IMR-90 (cell line): ENCODE measurements around the gene SH3RF3. TPM values are rescaled to one million over a fixed set of nuclear protein-coding genes. Genes with fewer than 3 reads are reported as not detected.

ENCODE experiments used
- ATAC-seq: fragments of 200-7000 bp; cut with Tn5 transposase; 2 replicates; pipeline ENCODE4 v1.9.1; 2020; ENCODE audit warnings: low read depth, mild to moderate bottlenecking, moderate library complexity
- BruUV-seq: library from RNA; stranded (reverse); fragments of 400-500 nt; replicated peaks from 2 replicates; lab custom pipeline; 2021; lab: Mats Ljungman, UMichigan
- CTCF ChIA-PET: fragments of 300-600 bp; formaldehyde crosslinking; extraction: SDS; loops from one replicate; lab custom pipeline; 2021; ENCODE audit warnings: antibody characterized with exemption; lab: Yijun Ruan, JAX
- POLR2A ChIA-PET: fragments of 300-600 bp; sonication (Branson Sonifier 250); formaldehyde crosslinking; loops from one replicate; lab custom pipeline; 2022; ENCODE audit warnings: antibody characterized with exemption; ENCODE audit not compliant: unreplicated experiment; lab: Charles Lee
- DNase-seq: peaks from one replicate; pipeline ENCODE4 v3.0.0; 2013
- H2AFZ ChIP-seq: replicated peaks from 2 replicates; pipeline ENCODE3; 2013; ENCODE audit warnings: low read length, mild to moderate bottlenecking; ENCODE audit not compliant: poor library complexity
- H2AK5ac ChIP-seq: 2 replicates; pipeline ENCODE4 v1.6.1; 2013; ENCODE audit warnings: low read depth, low read length, inconsistent platforms
- H2AK9ac ChIP-seq: replicated peaks from 2 replicates; pipeline ENCODE3; 2013; ENCODE audit warnings: mild to moderate bottlenecking, low read depth, low read length, moderate library complexity; ENCODE audit not compliant: poor library complexity
- H2BK120ac ChIP-seq: 2 replicates; pipeline ENCODE4 v1.6.1; 2013; ENCODE audit warnings: low read depth, low read length, inconsistent platforms
- H2BK15ac ChIP-seq: 3 replicates; pipeline ENCODE4 v1.6.1; 2013; ENCODE audit warnings: low read depth, low read length, inconsistent platforms
- H2BK20ac ChIP-seq: 2 replicates; pipeline ENCODE4 v1.6.1; 2013; ENCODE audit warnings: low read depth, mild to moderate bottlenecking, inconsistent platforms, low read length, moderate library complexity
- H2BK5ac ChIP-seq: 2 replicates; pipeline ENCODE4 v1.6.1; 2013; ENCODE audit warnings: mild to moderate bottlenecking, low read depth, low read length, inconsistent platforms; ENCODE audit not compliant: poor library complexity, severe bottlenecking
- H3K14ac ChIP-seq: replicated peaks from 2 replicates; pipeline ENCODE4 v1.6.1; 2013; ENCODE audit warnings: low read depth, low read length, inconsistent platforms
- H3K18ac ChIP-seq: 2 replicates; pipeline ENCODE4 v1.6.1; 2013; ENCODE audit warnings: low read depth, low read length, control low read depth
- H3K23ac ChIP-seq: 2 replicates; pipeline ENCODE4 v1.6.1; 2013; ENCODE audit warnings: low read depth, low read length, inconsistent platforms
- H3K27ac ChIP-seq: 2 replicates; pipeline ENCODE4 v1.5.1; 2013; ENCODE audit warnings: mild to moderate bottlenecking, control low read depth, low read length; ENCODE audit not compliant: insufficient read depth
- H3K27me3 ChIP-seq: 2 replicates; pipeline ENCODE4 v1.6.1; 2013; ENCODE audit warnings: low read length; ENCODE audit not compliant: control insufficient read depth, insufficient read depth
- H3K36me3 ChIP-seq: 2 replicates; pipeline ENCODE4 v1.6.1; 2013; ENCODE audit warnings: low read length, mixed read lengths; ENCODE audit not compliant: control insufficient read depth, insufficient read depth
- H3K4ac ChIP-seq: 2 replicates; pipeline ENCODE4 v1.6.1; 2013; ENCODE audit warnings: low read depth, low read length, inconsistent platforms
- H3K4me1 ChIP-seq: 2 replicates; pipeline ENCODE4 v1.6.1; 2013; ENCODE audit warnings: low read length, mixed read lengths; ENCODE audit not compliant: control insufficient read depth, insufficient read depth
- H3K4me2 ChIP-seq: 2 replicates; pipeline ENCODE4 v1.6.1; 2013; ENCODE audit warnings: low read depth, mild to moderate bottlenecking, control low read depth, low read length, moderate library complexity
- H3K4me3 ChIP-seq: 2 replicates; pipeline ENCODE4 v1.5.1; 2013; ENCODE audit warnings: low read depth, mild to moderate bottlenecking, control low read depth, low read length, moderate library complexity; ENCODE audit not compliant: insufficient read depth
- H3K56ac ChIP-seq: 2 replicates; pipeline ENCODE4 v1.6.1; 2013; ENCODE audit warnings: low read length, inconsistent platforms; ENCODE audit not compliant: insufficient read depth; ENCODE audit errors: extremely low read depth
- H3K79me1 ChIP-seq, 2 experiments: 2 replicates each; pipeline ENCODE4 v1.6.1; 2013; ENCODE audit warnings: low read length in 2 of 2, inconsistent platforms in 1 of 2, low read depth in 1 of 2
- H3K9ac ChIP-seq: 2 replicates; pipeline ENCODE4 v1.6.1; 2013; ENCODE audit warnings: low read depth, low read length, control low read depth
- H3K9me1 ChIP-seq: 2 replicates; pipeline ENCODE4 v1.6.1; 2013; ENCODE audit warnings: low read length, inconsistent platforms; ENCODE audit not compliant: insufficient read depth
- H3K9me3 ChIP-seq: 2 replicates; pipeline ENCODE4 v1.6.1; 2013; ENCODE audit warnings: low read length; ENCODE audit not compliant: control insufficient read depth, insufficient read depth
- H4K20me1 ChIP-seq: 2 replicates; pipeline ENCODE4 v1.6.1; 2013; ENCODE audit warnings: low read length, inconsistent platforms; ENCODE audit not compliant: insufficient read depth
- H4K5ac ChIP-seq: 2 replicates; pipeline ENCODE4 v1.6.1; 2013; ENCODE audit warnings: mild to moderate bottlenecking, low read depth, low read length, control low read depth
- H4K8ac ChIP-seq, 2 experiments: 2 replicates each; pipeline ENCODE4 v1.6.1; 2013; ENCODE audit warnings: low read depth in 2 of 2, low read length in 2 of 2, control low read depth in 1 of 2, inconsistent platforms in 1 of 2
- H4K91ac ChIP-seq: 2 replicates; pipeline ENCODE4 v1.6.1; 2013; ENCODE audit warnings: low read depth, low read length, inconsistent platforms; ENCODE audit not compliant: insufficient read depth
- BHLHE40 ChIP-seq: fragments of 150-350 bp; IDR thresholded peaks from 2 replicates; pipeline ENCODE4 v1.6.1; 2016; ENCODE audit warnings: mild to moderate bottlenecking, low read depth, low read length
- CEBPB ChIP-seq: IDR thresholded peaks from 2 replicates; pipeline ENCODE4 v1.6.1; 2012; ENCODE audit warnings: low read depth, low read length, improper control_type of control experiment
- CHD1 ChIP-seq: IDR thresholded peaks from 2 replicates; pipeline ENCODE4 v1.6.1; 2012; ENCODE audit warnings: low read depth, low read length, improper control_type of control experiment
- FOS ChIP-seq: fragments of 150-350 bp; IDR thresholded peaks from 2 replicates; pipeline ENCODE4 v1.6.1; 2016; ENCODE audit warnings: low read depth, low read length
- MAZ ChIP-seq: IDR thresholded peaks from 2 replicates; pipeline ENCODE4 v1.6.1; 2012; ENCODE audit warnings: low read depth, mild to moderate bottlenecking, low read length, improper control_type of control experiment, moderate library complexity, borderline replicate concordance
- MXI1 ChIP-seq: IDR thresholded peaks from 2 replicates; pipeline ENCODE4 v1.6.1; 2012; ENCODE audit warnings: low read depth, mild to moderate bottlenecking, low read length, moderate library complexity, borderline replicate concordance
- NFE2L2 ChIP-seq: fragments of 150-350 bp; IDR thresholded peaks from 2 replicates; pipeline ENCODE4 v1.6.1; 2016; ENCODE audit warnings: low read depth, mild to moderate bottlenecking, low read length
- RAD21 ChIP-seq: IDR thresholded peaks from 2 replicates; pipeline ENCODE4 v1.6.1; 2012; ENCODE audit warnings: low read length, improper control_type of control experiment
- RCOR1 ChIP-seq: IDR thresholded peaks from 2 replicates; pipeline ENCODE4 v1.6.1; 2012; ENCODE audit warnings: mild to moderate bottlenecking, low read length, improper control_type of control experiment; ENCODE audit not compliant: insufficient replicate concordance
- RFX5 ChIP-seq: IDR thresholded peaks from 2 replicates; pipeline ENCODE4 v1.8.0; 2012; ENCODE audit warnings: low read depth, mild to moderate bottlenecking, low read length, moderate library complexity
- SMC3 ChIP-seq: fragments of 150-350 bp; IDR thresholded peaks from 2 replicates; pipeline ENCODE4 v1.6.1; 2016; ENCODE audit warnings: low read depth, mild to moderate bottlenecking, antibody characterized with exemption, low read length, moderate library complexity
- WGBS, 2 experiments: methylation state at CpG; one replicate each; pipeline versions ENCODE4 v1.1.5 to v1.1.7; 2013; ENCODE audit warnings: missing lambda C conversion rate in 2 of 2; ENCODE audit not compliant: insufficient read length in 1 of 2; ENCODE audit errors: extremely low coverage in 2 of 2; 5-methylcytosine and 5-hydroxymethylcytosine counted together
- dilution Hi-C: fragments of 300-500 bp; cut with HindIII; formaldehyde crosslinking; loops from one replicate; pipeline ENCODE4 v1.14.3; 2018; ENCODE audit warnings: low sequenced_read_pairs; ENCODE audit not compliant: unreplicated experiment
- in situ Hi-C: fragments of 300-500 bp; cut with MboI; formaldehyde crosslinking; loops from 3 replicates; pipeline ENCODE4 v1.14.3; 2019; ENCODE audit warnings: low sequenced_read_pairs, inconsistent platforms, mixed read lengths
- intact Hi-C: fragments of 100-400 bp; cut with micrococcal nuclease; formaldehyde crosslinking; loops from 2 replicates; pipeline ENCODE4 v1.10.0; 2022
- polyA plus RNA-seq, 3 experiments: library from polyadenylated mRNA; depleted of rRNA; stranded (reverse); fragments of >200 nt; gene quantifications; 2 replicates each; pipeline ENCODE4 v1.2.3, GENCODE V29; 2012; ENCODE audit warnings: low replicate concordance in 1 of 3
- total RNA-seq: library from RNA; depleted of rRNA; stranded (reverse); fragments of >200 nt; gene quantifications from 2 replicates; pipeline ENCODE4 v1.2.3, GENCODE V29; 2012
- TF ChIP-seq, protein P1 (sequence below): fragments of 150-350 bp; IDR thresholded peaks from 2 replicates; pipeline ENCODE4 v1.6.1; 2016; ENCODE audit warnings: low read depth, mild to moderate bottlenecking, low read length, moderate library complexity, borderline replicate concordance
- TF ChIP-seq, protein P2 (sequence below): fragments of 150-350 bp; IDR thresholded peaks from 2 replicates; pipeline ENCODE4 v1.6.1; 2017; ENCODE audit warnings: mild to moderate bottlenecking, antibody characterized with exemption, low read length, low read depth
- TF ChIP-seq, protein P3 (sequence below): conservative IDR thresholded peaks from 2 replicates; pipeline ENCODE4 v1.5.1; 2012; ENCODE audit warnings: mild to moderate bottlenecking, low read depth, low read length, improper control_type of control experiment

SH3RF3 gene
- total and polyA plus RNA-seq, 2 of the 4 experiments (the other 2 are of a cell fraction), result 3.4 to 5.3 TPM

DNA sequence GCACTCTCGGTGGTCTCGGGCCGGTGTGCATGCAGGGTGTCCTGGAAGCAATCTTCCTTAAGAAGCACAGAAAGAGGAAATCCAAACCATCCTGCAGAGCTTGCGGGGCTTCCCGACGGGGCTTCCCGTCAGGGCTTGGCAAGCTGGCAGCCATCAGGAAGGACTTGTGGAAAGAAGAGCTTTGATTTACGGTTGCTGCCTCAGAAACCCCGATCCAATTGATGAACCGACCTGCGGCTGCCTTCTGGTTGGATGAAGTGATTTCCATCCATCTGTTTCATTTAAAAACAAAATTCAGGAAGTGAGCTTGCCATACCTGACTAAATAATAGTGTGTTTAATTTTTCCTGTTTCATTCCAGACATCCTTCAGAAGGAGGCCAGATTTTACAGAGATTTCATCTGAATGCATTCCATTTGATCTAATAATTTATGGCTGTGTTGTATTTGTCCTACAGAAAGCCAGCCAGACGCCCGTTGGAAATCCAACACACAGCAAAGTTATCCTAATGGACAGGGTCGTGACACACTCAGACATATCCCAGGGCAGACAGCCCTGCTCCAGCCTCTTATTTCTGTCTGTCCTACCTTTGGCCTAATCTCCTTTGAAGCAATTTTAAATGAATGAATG lies 343.4 kb downstream of the SH3RF3 start:
- Histone ChIP-seq H3K9me3 (no peaks in the 10 kb centered on the region), H2BK5ac (no peak overlapping the region), H2BK15ac (no peak overlapping the region), H3K23ac (no peak overlapping the region; the same call in 1 of the 2 replicates), H4K5ac (no peak overlapping the region), H3K4me1 (peaks cover 13% of the 10 kb centered on the region), H2BK20ac (no peak overlapping the region), H3K9ac (no peak overlapping the region), H2AK5ac (no peak overlapping the region), H3K4me3 (no peak overlapping the region), H3K14ac (no peak overlapping the region), H3K18ac (no peak overlapping the region), H2BK120ac (no peak overlapping the region), H3K27ac (no peak overlapping the region), H3K36me3 (peaks cover 5% of the 10 kb centered on the region; the same call in 1 of the 2 replicates), H3K4ac (no peak overlapping the region), H4K8ac (no peak overlapping the region), H2AK9ac (no peak overlapping the region), H3K56ac (no peak overlapping the region), H3K9me1 (peaks cover 23% of the 10 kb centered on the region; the same call in 1 of the 2 replicates), H3K4me2 (no peak overlapping the region), H3K27me3 (no peaks in the 10 kb centered on the region), H4K20me1 (peaks cover 5% of the 10 kb centered on the region), H3K79me1 (peaks cover 13 to 40% of the 10 kb centered on the region in 2 experiments; a peak in 3 of 4 replicates), H4K91ac (no peak overlapping the region), H2AFZ (no peak overlapping the region)
- CTCF ChIA-PET, result no interaction called here
- TF ChIP-seq, protein P1, sequence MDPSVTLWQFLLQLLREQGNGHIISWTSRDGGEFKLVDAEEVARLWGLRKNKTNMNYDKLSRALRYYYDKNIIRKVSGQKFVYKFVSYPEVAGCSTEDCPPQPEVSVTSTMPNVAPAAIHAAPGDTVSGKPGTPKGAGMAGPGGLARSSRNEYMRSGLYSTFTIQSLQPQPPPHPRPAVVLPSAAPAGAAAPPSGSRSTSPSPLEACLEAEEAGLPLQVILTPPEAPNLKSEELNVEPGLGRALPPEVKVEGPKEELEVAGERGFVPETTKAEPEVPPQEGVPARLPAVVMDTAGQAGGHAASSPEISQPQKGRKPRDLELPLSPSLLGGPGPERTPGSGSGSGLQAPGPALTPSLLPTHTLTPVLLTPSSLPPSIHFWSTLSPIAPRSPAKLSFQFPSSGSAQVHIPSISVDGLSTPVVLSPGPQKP, result no peak
- TF ChIP-seq SMC3, result no peak
- TF ChIP-seq MXI1, result no peak
- TF ChIP-seq MAZ, result no peak
- TF ChIP-seq, protein P2, sequence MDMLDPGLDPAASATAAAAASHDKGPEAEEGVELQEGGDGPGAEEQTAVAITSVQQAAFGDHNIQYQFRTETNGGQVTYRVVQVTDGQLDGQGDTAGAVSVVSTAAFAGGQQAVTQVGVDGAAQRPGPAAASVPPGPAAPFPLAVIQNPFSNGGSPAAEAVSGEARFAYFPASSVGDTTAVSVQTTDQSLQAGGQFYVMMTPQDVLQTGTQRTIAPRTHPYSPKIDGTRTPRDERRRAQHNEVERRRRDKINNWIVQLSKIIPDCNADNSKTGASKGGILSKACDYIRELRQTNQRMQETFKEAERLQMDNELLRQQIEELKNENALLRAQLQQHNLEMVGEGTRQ, result no peak
- TF ChIP-seq RCOR1, result no peak
- no peak for TF ChIP-seq CEBPB
- TF ChIP-seq RFX5, result no peak
- TF ChIP-seq, protein P3, sequence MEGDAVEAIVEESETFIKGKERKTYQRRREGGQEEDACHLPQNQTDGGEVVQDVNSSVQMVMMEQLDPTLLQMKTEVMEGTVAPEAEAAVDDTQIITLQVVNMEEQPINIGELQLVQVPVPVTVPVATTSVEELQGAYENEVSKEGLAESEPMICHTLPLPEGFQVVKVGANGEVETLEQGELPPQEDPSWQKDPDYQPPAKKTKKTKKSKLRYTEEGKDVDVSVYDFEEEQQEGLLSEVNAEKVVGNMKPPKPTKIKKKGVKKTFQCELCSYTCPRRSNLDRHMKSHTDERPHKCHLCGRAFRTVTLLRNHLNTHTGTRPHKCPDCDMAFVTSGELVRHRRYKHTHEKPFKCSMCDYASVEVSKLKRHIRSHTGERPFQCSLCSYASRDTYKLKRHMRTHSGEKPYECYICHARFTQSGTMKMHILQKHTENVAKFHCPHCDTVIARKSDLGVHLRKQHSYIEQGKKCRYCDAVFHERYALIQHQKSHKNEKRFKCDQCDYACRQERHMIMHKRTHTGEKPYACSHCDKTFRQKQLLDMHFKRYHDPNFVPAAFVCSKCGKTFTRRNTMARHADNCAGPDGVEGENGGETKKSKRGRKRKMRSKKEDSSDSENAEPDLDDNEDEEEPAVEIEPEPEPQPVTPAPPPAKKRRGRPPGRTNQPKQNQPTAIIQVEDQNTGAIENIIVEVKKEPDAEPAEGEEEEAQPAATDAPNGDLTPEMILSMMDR, result no peak
- no peak for TF ChIP-seq CHD1
- no peak for TF ChIP-seq BHLHE40
- no peak for TF ChIP-seq RAD21
- TF ChIP-seq NFE2L2, result no peak
- no peak for TF ChIP-seq FOS
- BruUV-seq, result no TSS peak
- WGBS, 2 experiments, result 90% methylated on average over 2 of the region's 14 CpGs; no CpG with 5 or more reads in 1 of the 2 experiments
- dilution Hi-C loops (no loop called here), intact Hi-C loops (no loop called here), in situ Hi-C loops (no loop called here)
- DNase-seq, result no peak
- POLR2A ChIA-PET, result no interaction called here
- no peak for ATAC-seq
